GDM1 (cell line): ENCODE data around the gene ENTREP1.

Experiments used
- DNase-seq: peaks from one replicate; lab custom pipeline; 2025; lab: John Stamatoyannopoulos, UW

The ENTREP1 gene

DNA sequence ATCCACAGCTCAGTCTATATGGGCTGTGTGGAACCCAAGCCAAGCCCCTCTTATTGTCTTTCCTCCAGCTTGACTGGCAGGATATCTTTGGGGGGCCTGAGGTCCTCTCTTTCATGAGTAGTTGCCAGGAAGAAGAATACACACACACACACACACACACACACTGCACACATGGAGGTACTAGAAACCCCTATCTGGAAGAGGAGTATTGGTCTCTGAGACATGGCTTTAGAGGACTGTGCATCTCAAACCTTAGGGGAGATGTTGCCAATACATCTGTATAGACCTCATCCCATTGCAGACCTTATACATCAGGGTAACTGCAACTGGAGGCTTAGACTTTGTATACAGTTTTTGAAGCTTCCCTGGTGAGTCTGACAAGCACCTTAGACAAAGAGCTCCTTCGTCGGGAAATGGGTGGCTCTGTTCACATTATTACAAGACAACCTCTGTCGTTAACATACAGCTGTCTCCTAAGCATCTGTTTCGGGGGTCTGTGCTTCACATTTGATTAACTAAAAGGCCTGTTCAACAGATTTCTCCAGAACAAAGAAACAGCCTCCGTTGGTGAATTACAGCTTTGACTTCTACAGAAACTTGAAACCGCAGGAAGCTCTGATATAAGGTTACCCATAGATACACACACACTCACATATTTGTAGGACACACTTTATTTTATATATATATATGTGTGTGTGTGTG is 5.5 kb upstream of the ENTREP1 start:
- no peak for DNase-seq

GRCh38 chr9:69322256-69322655 is 2.8 kb upstream of the ENTREP1 start:
- no peak for DNase-seq

- no peak for DNase-seq
These were observed 1.2 kb upstream of the ENTREP1 start for GRCh38 chr9:69323861-69324260.

DNA sequence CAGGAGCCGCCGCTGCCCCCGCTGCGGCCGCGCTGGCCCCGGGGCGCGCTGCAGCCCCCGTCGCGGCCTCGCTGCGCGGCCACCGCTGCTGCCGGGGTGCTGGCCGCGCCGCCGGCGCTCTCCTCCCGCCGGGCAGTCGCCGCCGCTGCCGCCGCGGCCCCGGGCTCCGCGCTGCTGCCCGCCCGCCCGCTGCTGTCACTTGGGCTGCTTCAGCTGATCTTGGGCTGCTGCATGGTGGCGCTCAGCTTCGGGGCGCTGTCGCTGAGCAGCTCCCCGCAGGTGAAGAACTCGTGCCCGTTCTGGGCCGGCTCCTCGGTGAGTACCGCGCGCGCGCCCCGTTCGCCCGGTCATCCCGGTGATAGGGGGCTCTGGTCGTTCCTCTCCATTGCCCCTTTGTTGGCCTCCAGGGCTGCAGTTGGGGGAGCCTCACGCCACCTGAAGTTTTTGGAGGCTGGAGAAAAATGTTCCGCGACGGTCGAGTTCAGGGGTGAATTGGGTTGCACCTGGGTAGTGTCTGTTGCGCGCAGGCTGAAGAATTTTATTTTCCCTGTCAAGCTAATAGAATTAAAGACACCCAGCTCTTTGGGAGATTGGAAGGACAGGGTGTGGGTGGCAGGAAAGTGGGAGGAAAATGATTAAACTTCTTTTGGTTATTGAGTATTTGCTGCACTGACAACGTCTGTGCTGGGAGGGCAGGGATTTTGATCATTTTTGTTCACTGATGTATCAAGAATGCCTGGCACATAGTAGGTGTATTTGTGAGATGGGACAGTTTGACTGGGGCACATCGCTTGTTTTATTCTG is 596 bp downstream of the ENTREP1 start:
- DNase-seq, result no peak

GRCh38 chr9:69326261-69326660 is 1.2 kb downstream of the ENTREP1 start:
- DNase-seq, result no peak

GRCh38 chr9:69330580-69330979 is 5.6 kb downstream of the ENTREP1 start:
- DNase-seq, result no peak

- no peak for DNase-seq
These were observed 6.4 kb downstream of the ENTREP1 start for GRCh38 chr9:69331444-69331843.

DNA sequence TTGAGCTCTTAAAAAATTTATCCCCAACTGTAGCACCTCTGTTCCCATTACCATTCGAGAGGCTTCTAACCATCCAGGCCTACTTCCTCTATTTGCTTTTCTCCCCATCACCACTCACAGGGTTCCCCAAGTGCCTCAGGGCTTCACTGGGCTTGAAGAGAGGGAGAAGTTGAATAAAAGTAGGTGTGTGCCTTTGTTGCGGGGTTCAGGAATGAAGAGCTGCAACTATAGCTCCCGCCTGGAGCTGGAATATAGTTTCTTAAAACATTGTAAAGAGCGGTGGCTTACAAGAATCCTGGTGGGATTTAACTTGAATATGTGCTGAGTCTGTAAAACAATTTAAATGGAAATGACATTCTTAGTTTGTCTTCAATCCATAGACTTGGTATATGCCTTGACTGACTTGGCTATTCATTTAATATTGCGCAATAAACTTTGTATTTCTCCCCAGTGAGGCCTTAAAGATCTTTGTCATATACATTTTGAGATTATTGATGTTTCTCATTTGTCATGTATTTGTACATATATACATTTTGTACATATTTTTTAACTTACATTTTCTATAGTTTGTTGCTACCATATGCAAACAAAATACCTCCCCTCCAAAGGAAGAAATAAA is 7.2 kb downstream of the ENTREP1 start:
- no peak for DNase-seq

- no peak for DNase-seq
These were observed 8.7 kb downstream of the ENTREP1 start for GRCh38 chr9:69333716-69334115.

DNA sequence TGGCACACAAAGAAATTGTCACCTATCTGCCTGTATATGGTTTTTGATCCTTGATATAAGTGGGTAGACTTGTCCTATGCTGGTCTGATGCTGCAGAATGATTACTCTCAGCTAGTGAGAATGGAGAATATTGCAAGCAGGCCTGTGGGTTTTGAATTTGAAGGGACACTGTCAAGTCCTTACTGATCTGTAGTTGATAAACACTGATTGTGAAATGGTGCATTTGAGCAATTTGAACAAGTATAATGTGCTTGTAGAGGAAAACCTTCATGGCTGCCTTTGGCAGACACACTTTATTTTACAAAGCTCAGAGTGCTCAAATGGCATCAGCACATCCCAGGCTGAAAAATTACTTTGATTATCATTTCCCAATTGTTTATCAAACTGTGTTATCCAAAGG is 9.3 kb downstream of the ENTREP1 start:
- DNase-seq, result no peak

DNA sequence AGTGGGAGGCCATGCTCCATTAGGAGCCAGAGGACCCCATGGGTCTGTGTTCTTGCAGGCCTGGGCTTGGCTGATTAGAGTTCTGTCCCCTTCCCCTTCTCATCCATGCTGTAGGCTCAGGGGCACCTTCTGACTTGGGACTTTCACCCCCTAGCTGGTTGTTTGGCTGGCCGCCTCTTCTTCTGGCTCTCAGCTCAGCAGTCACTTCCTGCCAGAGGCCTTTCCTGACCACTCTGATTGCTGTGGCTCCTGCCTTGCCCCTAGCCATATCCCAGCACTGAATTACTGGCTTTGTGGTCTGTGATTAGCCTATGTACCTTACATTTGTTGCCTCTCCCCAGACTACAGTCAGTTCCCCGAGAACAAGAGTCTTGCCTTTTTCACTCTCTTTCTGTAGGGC is 14.6 kb downstream of the ENTREP1 start:
- no peak for DNase-seq

DNA sequence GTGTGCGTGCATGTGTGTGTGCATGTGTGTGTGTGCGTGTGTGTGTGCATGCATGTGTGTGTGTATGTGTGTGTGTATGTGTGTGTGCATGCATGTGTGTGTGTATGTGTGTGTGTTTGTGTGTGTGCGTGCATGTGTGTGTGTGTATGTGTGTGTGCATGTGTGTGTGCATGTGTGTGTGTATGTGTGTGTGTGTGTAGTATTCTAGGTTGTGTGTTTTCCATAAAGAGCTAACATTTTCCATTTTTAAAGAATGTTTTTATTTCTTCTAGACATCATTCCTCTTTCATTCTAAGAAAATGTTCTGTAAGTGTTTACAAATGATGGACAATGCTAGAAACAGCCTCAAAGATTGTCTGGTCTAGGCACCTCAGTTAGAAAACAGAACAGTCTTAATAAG is 15.6 kb downstream of the ENTREP1 start:
- no peak for DNase-seq

- DNase-seq, result no peak
These were observed 17.8 kb downstream of the ENTREP1 start for GRCh38 chr9:69342769-69343168.

DNA sequence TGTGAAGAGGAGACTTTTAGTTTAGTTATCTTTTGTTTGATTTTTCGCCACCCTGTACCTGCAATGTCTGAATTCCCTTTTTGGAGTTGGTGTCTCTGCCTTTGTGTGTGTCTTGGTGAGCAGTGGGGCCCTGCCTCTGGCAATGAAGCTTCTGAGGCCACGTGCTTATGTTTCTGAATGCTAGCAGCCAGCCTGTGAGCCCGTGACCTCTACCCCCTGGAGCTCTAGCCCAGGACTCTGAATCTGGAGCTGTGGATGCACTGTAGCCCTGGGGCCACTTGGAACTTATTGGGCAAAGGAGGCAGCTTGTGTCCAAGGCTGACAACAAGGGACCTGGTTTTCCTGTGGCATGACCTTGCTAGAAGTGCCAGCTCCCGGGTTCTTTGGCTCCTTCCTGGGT is 19.4 kb downstream of the ENTREP1 start:
- DNase-seq, result no peak

DNA sequence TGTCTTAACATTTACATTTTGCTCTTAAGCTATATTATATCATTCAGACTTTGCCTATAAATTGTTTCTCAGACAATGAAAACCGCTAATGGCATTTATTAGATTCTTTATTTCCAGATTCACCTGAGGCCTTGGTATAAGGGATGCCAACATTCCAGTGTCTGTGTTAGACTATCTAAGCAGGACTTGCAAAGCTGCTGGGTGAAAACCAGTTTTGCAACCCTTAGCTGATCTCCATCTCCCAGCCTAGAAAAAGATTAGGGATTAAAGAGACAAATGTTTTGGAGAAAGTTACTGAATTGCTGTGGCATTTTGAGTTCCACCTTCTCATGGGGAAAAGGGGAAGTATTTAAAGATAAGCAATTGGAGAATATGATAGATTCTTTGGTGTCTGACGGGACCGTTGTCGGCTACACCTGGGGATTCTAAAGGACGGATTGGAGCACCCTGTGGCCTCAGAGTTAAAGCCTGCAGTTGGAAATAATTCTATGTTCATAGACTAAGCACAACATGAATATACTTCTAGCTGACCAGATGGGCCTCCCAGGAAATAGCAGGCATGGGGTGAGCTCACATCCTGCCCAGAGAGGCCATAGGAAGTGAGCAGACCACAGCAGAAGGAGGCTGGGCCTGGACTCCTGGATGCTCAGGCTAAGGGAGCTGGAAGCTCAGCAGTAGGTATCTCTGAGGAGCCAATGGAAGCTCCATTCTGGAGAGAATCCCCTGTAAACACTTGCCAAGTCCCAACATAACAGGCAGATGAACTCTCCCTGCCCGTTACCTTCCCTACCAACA is 21.8 kb downstream of the ENTREP1 start:
- no peak for DNase-seq

DNA sequence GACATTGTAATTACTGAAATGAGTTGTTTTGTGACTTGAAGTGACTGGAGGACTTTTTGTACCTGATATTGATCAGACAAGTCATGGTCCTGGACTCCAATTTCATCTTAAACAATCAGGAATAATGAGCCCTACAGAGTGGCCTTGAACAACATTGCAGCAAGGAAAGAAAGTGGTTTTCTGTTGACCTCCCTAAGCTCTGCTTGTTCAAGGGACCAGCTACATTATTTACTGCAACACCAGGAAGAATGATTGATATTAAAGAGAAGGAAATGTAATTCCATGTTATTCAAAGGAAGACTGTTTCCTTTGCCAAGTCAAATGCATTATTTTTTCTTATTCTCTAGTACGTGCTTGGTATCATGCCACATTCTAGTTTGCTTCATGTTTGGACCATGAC is 22.6 kb downstream of the ENTREP1 start:
- DNase-seq, result no peak

- DNase-seq, result no peak
These were observed 26.2 kb downstream of the ENTREP1 start for GRCh38 chr9:69351227-69351626.

DNA sequence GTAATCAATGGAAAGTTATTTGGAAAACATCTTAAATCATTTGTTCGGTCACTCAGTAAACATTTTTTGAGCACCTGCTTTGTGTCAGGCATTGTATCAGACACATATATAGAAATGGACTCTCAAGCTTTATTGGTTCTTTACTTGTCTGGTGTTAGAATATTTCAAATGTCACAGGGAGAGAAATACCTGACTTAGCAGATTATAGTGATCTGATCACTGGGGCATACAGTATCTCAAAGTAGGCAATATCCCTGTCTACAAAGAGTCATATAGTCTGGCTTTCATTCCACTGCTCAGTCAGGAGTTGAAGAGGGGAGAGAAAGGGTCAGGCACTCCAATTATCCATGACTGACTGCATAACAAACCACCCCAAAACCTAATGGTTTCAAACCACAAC is 30.2 kb downstream of the ENTREP1 start:
- no peak for DNase-seq

- DNase-seq, result no peak
These were observed 32.2 kb downstream of the ENTREP1 start for GRCh38 chr9:69357030-69357775.

DNA sequence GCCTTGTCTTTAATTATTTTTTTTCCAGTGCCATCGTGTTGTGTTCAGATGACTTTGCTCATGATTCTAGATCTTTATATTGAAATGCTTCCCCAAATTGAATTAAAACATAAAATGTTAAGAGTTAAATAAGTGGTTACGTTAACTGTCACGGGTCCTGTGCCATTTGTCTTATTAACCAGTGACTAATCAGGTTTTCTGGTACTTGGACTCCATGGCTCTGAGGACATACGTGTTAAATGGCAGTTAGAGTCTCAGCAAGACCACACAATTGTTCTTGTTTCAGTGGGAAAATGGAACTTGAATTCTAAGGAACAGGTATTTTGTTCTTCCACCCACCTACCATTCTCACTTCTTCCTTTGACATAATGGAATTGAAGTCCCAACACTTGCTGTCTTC is 32.8 kb downstream of the ENTREP1 start:
- DNase-seq, result no peak

- DNase-seq, result no peak
These were observed 38.2 kb downstream of the ENTREP1 start for GRCh38 chr9:69363191-69363590.
